Neuron (in vitro differentiated cells): ENCODE measurements around the gene TMEFF1.

Experiments used
- H2AFZ ChIP-seq: one replicate; pipeline ENCODE4 v1.6.1; 2013; ENCODE audit warnings: low read depth, mild to moderate bottlenecking, inconsistent platforms, low read length, moderate library complexity
- H3K27me3 ChIP-seq: one replicate; pipeline ENCODE4 v1.6.1; 2013; ENCODE audit warnings: low read length; ENCODE audit not compliant: insufficient read depth
- H3K36me3 ChIP-seq: one replicate; pipeline ENCODE4 v1.6.1; 2013; ENCODE audit warnings: low read length; ENCODE audit not compliant: insufficient read depth
- H3K4me1 ChIP-seq: one replicate; pipeline ENCODE4 v1.6.1; 2013; ENCODE audit warnings: low read length; ENCODE audit not compliant: insufficient read depth
- H3K4me3 ChIP-seq: 2 replicates; pipeline ENCODE4 v1.5.1; 2013; ENCODE audit warnings: mild to moderate bottlenecking, low read length, moderate library complexity
- H3K9me3 ChIP-seq: one replicate; pipeline ENCODE4 v1.6.1; 2013; ENCODE audit warnings: low read length

The TMEFF1 gene

DNA sequence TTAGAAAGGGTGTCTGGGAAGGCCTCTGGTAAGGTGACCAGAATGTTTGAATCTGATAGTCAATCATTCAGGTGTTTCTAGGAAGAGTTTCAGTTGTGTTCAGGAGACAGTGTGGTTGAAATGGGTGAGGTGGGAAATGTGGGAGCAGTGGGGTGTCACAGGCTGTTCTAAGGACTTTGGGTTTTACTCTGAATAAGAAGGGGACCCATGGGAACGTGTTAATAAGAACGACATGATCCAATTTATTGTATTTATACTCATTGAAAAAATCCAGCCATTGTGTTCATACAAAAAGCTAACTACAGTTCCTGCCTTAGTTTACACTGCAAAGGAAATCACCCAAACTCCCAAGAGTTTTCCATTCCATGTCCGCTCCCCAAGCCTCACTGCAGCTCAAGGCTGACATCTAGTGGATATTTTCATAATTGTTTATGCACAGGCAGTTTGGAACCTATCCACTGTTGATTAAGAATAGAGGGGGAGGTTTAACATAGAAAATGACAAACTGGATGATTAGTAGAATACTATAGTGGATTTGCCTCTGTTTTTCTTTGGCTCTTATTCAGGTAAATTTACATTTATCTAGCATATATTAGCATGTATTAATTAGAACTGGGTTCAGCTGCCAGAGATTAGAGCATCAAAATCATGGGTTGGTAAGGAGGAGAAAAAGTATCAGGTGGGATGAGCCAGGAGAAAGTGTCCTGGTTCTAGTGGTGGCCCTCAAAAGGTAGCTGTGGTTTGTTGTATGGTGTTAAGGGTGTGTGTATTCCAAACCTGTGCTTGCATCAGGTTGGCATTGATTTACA is 122.6 kb downstream of the TMEFF1 start:
- Histone ChIP-seq H3K4me1 (peaks cover 11% of the 10 kb centered on the region), H2AFZ (no peak overlapping the region), H3K9me3 (no peaks in the 10 kb centered on the region), H3K36me3 (no peaks in the 10 kb centered on the region), H3K27me3 (no peaks in the 10 kb centered on the region), H3K4me3 (no peak overlapping the region)

DNA sequence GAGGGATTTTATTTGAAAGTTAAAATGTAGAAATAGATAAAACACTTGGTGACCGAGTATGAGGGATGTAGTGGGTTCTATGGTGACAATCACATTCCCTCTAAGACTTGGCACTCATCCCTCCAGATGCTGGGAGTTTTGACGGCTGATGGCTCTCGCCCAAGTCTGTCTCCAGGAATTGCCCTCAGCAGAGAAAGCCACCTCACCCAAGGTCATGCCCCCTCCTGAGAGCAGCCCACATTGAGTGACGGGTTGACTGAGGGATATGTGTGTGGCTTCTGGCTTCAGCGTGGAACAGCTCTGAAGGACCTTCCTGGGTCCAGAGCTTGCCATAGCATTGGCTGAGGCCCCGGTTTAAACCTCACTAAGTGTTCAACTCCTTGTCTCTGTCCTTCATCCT is 124.3 kb downstream of the TMEFF1 start:
- no peaks in the 10 kb centered on the region for H3K9me3 ChIP-seq
- peaks cover 15% of the 10 kb centered on the region for H3K4me1 ChIP-seq
- H3K36me3 ChIP-seq, result no peaks in the 10 kb centered on the region
- no peak overlapping the region for H3K4me3 ChIP-seq
- no peaks in the 10 kb centered on the region for H3K27me3 ChIP-seq
- H2AFZ ChIP-seq, result no peak overlapping the region

DNA sequence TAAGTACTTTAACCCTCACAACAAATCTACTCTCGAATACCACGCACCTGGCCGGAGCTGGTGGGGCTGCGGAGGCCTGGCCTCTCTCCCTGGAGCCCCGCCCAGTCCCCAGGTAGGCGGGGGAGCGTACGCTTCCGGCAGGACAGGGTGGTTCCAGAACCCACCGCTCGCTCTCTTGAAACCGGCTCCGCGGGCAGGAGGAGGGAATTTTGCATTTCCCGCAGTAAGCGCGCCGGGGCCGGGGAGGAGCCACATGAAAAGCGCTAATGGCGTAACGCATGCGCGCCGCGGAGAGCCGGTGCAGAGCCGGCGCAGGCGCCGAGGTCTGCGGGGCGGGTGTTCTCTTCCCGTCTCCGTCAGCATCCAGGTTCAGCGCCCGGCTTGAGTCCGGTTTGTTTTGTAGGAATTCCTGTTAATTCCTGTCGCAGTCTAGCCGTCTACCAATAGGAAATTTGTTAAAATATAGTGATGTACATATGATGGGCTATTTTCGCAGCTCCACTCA is 125.7 kb downstream of the TMEFF1 start:
- Histone ChIP-seq H3K4me3 (peak overlapping the region; percentile 51), H3K9me3 (no peaks in the 10 kb centered on the region), H3K36me3 (no peaks in the 10 kb centered on the region), H2AFZ (peak overlapping the region; percentile 98), H3K27me3 (no peaks in the 10 kb centered on the region), H3K4me1 (peaks cover 15% of the 10 kb centered on the region)

DNA sequence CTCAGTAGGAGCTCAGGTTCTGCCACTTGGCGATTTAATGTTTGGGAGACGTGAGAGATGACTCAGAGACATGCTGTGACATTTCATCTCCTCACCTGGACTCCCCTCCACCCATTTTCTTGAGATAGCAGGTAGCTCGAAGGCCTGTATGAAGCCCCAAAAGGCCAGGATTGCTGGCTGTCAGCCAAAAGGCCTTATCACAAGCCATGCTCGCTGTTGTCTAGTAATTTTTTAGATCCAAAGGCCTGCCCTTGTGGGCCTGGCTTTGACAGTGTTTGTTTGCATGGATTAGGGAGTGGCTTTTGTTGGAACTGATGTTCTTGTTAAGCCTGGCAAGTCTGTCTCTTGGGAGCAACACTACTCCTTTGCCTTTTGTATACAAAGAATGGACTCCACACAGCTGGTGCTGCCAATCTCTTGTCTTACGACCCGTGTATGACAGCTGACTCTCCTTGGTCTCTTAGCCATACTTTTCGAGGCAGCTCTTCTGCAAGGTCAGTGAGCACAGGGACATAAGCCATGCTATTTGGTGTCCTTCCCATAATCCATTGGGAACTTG is 127.7 kb downstream of the TMEFF1 start:
- Histone ChIP-seq H3K36me3 (no peaks in the 10 kb centered on the region), H3K4me1 (peaks cover 15% of the 10 kb centered on the region), H3K27me3 (no peaks in the 10 kb centered on the region), H3K4me3 (no peak overlapping the region), H2AFZ (no peak overlapping the region), H3K9me3 (no peaks in the 10 kb centered on the region)

DNA sequence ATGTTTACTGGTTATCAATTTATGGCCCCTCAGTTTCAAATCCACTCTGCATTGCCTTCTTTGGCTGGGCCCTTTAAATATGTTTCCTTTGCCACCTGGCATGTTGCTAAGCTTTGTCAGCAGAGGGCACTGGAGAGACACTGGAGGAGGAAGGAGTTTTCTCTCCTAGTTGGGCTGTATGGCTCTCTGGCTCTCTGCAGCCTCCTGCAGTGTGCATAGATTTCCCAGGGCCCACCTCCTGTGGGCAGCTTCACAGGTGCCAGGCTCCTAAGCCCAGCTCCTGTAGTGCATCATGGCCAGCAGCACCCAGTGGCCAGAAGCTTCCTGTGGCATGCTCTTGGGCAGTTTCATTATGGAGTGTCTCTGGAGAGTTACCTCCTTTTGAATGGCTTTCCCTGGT is 128.3 kb downstream of the TMEFF1 start:
- Histone ChIP-seq H3K4me1 (peaks cover 15% of the 10 kb centered on the region), H3K27me3 (no peaks in the 10 kb centered on the region), H2AFZ (no peak overlapping the region), H3K4me3 (no peak overlapping the region), H3K9me3 (no peaks in the 10 kb centered on the region), H3K36me3 (no peaks in the 10 kb centered on the region)

DNA sequence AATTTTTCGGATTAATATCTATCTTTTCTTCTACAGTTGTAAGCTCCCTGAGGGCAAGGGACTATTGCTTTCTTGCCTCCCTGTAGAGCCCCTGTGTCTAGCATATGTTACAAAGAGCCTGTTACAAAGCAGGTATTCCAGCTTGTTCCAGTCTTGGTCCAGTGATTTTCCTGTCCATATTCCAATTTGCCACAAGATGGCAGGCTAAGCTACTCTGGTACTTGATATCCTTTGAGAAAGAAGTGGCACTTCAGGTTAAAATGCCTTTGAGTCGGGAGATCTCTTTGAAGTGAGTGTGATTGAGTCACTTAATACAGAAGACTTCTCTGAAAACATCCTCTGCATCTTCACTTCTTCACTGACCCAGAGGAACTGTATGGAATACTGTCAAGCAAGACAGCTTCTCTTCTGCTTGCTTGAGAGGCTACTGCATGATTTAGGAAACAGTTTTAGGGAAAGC is 129.4 kb downstream of the TMEFF1 start:
- no peaks in the 10 kb centered on the region for H3K9me3 ChIP-seq
- H2AFZ ChIP-seq, result no peak overlapping the region
- peaks cover 15% of the 10 kb centered on the region for H3K4me1 ChIP-seq
- H3K4me3 ChIP-seq, result no peak overlapping the region
- H3K27me3 ChIP-seq, result no peaks in the 10 kb centered on the region
- no peaks in the 10 kb centered on the region for H3K36me3 ChIP-seq

DNA sequence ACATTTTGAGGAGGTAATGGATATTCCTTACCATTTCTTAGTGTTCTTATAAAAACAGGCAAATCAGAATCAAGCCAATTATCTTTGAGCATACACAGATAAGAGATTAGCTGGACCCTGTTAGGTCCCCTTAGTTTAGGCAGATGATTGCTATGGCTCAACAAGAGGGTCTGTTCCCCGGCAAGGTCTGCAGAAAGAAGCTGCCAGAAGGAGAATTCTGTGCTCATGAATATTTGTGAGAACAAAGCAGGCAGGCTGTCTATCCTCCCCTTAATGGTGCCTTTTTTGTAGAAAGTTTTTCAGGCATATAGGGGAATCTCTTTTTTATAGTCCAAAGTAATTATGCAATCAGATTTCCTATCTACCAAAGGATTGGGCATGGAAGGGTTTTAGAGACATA is 132.5 kb downstream of the TMEFF1 start:
- Histone ChIP-seq H3K9me3 (no peaks in the 10 kb centered on the region), H2AFZ (no peak overlapping the region), H3K4me1 (peaks cover 5% of the 10 kb centered on the region), H3K27me3 (no peaks in the 10 kb centered on the region), H3K4me3 (no peak overlapping the region), H3K36me3 (no peaks in the 10 kb centered on the region)

DNA sequence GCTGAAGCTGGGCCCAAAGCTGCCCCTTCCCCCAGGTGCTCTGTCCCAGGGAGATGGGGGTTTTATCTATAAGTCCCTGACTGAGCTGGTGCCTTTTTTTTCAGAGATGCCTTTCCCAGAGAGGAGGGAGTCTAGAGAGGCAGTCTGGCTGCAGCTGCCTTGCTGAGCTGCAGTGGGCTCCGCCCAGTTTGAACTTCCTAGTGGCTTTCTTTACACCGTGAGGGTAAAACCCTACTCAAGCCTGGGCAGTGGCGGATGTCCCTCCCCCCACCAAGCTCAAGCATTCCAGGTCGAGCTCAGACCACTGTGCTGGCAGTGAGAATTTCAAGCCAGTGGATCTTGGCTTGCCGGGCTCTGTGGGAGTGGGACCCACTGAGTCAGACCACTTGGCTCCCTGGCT is 146.2 kb downstream of the TMEFF1 start:
- Histone ChIP-seq H3K36me3 (no peaks in the 10 kb centered on the region), H3K9me3 (no peaks in the 10 kb centered on the region), H2AFZ (no peak overlapping the region), H3K27me3 (no peaks in the 10 kb centered on the region), H3K4me1 (no peaks in the 10 kb centered on the region), H3K4me3 (no peak overlapping the region)

DNA sequence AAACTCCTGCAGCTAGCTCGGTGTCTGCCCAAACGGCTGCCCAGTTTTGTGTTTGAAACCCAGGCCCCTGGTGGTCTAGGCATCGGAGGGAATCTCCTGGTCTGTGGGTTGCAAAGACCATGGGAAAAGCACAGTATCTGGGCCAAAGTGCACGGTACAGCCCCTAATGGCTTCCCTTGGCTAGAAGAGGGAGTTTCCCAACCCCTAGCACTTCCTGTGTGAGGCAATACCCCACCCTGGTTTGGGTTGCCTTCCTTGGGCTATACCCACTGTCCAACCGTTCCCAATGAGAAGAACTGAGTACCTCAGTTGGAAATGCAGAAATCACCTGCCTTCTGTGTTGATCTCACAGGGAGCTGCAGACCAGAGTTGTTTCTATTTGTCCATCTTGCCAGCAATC is 146.7 kb downstream of the TMEFF1 start:
- Histone ChIP-seq H3K9me3 (no peaks in the 10 kb centered on the region), H3K4me3 (no peak overlapping the region), H3K27me3 (no peaks in the 10 kb centered on the region), H3K4me1 (no peaks in the 10 kb centered on the region), H3K36me3 (no peaks in the 10 kb centered on the region), H2AFZ (no peak overlapping the region)

DNA sequence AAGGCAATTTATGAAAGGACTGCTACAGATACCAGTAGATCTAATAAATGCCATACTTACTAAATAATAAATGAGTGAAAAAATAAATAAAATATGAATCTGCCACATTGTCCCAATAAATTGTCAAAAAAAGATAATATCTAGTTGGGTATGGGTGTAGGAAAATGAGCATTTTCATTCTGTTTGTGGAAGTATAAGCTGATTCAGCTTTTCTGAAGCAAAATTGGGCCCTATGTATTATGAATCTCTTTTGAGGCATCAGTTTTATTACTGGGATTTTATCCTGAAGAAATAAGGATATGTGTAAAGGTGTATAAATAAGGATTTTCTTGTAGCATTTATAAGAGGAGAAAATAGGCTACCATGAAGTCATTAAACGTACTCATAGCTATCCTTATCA is 151.0 kb downstream of the TMEFF1 start:
- Histone ChIP-seq H3K27me3 (no peaks in the 10 kb centered on the region), H3K4me3 (no peak overlapping the region), H3K36me3 (no peaks in the 10 kb centered on the region), H3K4me1 (no peaks in the 10 kb centered on the region), H2AFZ (no peak overlapping the region), H3K9me3 (no peaks in the 10 kb centered on the region)

DNA sequence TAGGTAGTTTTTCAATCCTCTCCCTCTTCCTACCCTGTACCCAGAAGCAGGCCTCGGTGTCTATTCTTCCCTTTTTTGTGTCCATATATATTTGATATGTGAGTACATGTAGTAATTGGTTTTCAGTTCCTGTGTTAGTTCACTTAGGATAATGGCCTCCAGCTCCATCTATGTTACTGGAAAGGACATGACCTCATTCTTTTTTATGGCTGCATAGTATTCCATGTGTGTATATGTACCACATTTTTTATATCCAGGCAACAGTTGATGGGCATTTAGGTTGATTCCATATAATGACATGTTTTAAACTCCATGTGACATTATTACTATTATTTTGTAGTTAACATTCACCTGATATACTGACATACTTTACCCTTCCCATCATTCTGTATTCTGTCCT is 154.0 kb downstream of the TMEFF1 start:
- Histone ChIP-seq H3K4me1 (no peaks in the 10 kb centered on the region), H3K27me3 (no peaks in the 10 kb centered on the region), H3K4me3 (no peak overlapping the region), H3K36me3 (no peaks in the 10 kb centered on the region), H2AFZ (no peak overlapping the region), H3K9me3 (no peaks in the 10 kb centered on the region)
